Activated CD8-positive, alpha-beta memory T cell treated with anti-CD3 and anti-CD28 coated beads, Interleukin-2, amount 50 U/mL, for 48 hours (primary cell): ENCODE results near the gene SNTG2.

Experiments used
- DNase-seq: peaks from one replicate; pipeline ENCODE4 v3.0.0-alpha.2; 2020

Gene SNTG2

GRCh38 chr2:1154710-1155594 lies 204.3 kb downstream of the SNTG2 start:
- no peak for DNase-seq

GRCh38 chr2:1156059-1156458 lies 205.4 kb downstream of the SNTG2 start:
- no peak for DNase-seq

GRCh38 chr2:1156531-1156930 lies 205.9 kb downstream of the SNTG2 start:
- DNase-seq: no peak

DNA sequence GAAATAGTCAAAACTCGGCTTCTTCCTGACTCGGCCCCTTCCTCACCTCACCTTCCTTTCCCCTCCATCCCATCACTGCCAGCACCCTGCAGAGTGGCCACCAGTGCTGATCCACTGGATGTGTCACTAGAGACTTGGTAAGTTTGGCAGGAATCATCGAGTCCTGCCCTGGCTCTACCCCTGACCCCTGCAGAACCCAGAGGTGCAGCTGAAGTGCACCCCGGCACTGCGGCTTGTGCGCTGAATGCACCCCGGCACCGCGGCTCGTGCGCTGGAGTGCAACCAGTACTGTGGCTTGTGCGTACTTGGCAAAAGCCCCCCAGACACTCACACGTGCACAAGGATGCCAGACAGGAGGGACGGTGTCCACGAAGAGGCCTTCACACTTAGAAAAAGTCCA lies 206.5 kb downstream of the SNTG2 start:
- no peak for DNase-seq

DNA sequence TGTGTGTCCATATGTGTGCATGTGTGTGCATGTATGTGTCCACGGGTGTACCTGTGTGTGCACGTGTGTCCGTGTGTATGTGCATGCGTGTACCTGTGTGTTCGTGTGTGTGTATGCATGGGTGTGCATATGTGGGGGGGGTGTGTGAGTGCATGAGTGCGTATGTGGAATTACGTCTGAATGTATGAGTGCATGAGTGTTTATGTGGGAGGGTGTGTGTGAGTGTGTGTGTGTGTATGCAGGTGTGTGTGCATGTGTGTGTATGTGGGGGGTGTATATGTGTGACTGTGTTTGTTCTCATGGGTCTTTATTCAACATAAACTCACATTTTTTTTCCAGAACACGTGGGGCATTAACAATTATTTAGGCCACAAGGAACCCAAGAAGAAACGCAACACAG lies 208.4 kb downstream of the SNTG2 start:
- DNase-seq: no peak

DNA sequence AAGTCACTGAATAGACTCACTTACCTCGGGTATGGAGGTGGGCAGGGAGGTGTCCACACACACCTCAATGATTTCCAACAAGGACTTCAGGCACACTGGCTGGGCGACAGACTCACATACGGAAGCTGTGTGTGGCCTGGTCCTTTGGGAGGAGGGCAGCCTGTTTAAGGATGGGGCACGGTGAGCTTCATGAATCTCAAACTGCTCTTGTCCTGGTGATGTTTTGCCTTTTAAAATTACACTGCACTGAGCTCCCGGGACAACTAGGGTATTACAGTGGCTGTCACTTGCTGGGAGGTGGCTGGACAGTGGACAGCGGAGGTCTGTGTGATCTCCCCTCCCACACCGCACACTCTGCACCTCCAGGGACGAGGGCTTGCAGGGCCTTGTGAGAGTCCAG lies 211.6 kb downstream of the SNTG2 start:
- no peak for DNase-seq

DNA sequence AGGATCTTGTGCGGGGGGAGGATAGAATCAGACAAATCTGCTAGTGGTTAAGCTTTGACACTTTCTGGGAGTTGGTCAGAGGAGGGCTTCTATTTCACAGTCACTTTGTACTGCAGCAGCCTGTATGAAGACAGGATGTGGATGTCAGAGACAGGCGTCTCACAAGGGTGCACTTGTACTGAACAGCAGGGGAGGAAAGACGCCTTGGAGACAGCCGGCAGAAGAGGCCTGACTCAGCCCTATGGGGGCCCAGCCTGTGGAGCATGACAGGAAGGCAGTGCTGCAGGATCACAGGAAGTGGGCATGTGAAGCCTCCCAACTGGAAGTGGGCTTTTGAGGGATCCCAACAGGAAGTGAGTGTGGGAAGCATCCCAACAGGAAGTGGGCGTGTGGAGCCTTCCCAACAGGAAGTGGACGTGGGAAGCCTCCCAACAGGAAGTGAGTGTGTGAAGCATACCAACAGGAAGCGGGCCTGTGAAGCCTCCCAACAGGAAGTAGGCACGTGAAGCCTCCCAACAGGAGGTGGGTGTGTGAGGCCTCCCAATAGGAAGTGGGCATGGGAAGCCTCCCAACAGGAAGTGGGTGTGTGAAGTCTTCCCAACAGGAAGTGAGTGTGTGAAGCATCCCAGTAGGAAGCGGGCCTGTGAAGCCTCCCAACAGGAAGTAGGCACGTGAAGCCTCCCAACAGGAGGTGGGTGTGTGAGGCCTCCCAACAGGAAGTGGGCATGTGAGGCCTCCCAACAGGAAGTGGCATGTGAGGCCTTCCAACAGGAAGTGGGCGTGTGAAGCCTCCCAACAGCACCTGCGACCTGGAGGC lies 212.3 kb downstream of the SNTG2 start:
- peak; percentile 64 for DNase-seq

GRCh38 chr2:1166976-1167375 lies 216.3 kb downstream of the SNTG2 start:
- DNase-seq: no peak

GRCh38 chr2:1168846-1169245 lies 218.2 kb downstream of the SNTG2 start:
- DNase-seq: no peak

GRCh38 chr2:1169291-1169949 lies 218.8 kb downstream of the SNTG2 start:
- no peak for DNase-seq

- DNase-seq: no peak
These were observed 219.6 kb downstream of the SNTG2 start for GRCh38 chr2:1170241-1170640.

DNA sequence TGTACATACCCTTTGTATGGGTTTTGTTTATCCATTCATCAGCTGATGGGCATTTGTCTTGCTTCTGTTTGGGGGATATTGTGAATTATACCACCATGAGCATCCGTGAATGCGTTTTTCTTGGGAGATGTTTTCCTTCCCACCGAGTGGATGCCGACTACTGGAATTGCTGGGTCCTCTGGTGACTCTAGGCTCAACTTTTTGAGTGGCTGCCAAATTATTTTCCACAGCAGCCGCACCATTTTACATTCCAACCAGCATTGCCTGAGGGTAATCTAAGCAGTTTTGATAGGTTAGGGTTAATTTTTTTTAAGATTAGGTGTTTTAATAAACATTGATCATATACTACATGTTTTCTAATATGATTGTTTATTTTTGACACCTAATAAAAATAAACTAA lies 220.1 kb downstream of the SNTG2 start:
- DNase-seq: no peak

- DNase-seq: no peak
These were observed 222.9 kb downstream of the SNTG2 start for GRCh38 chr2:1173528-1173927.

GRCh38 chr2:1181893-1182292 lies 231.2 kb downstream of the SNTG2 start:
- no peak for DNase-seq

DNA sequence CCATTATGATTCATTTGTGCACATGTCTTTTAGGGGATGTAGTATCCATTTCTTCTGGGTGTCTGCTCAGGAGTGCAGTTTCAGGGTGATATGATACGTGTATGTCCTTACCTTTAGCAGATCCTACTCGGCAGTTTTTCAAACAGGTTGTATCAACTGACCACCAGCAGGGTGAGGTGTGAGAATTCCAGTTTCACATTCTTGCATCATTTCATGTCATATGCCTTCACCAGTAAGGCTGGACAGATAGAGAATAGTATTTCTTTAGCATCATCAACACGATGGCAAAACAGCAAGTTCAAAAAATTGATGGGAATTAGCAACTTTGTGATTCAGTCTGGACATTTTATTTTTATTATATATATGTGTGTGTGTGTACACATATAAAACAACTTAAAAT lies 232.7 kb downstream of the SNTG2 start:
- DNase-seq: no peak

GRCh38 chr2:1186421-1186820 lies 235.8 kb downstream of the SNTG2 start:
- DNase-seq: no peak

- no peak for DNase-seq
These were observed 236.5 kb downstream of the SNTG2 start for GRCh38 chr2:1187189-1187588.

GRCh38 chr2:1192121-1192520 lies 241.5 kb downstream of the SNTG2 start:
- DNase-seq: no peak

- no peak for DNase-seq
These were observed 243.2 kb downstream of the SNTG2 start for GRCh38 chr2:1193801-1194200.

DNA sequence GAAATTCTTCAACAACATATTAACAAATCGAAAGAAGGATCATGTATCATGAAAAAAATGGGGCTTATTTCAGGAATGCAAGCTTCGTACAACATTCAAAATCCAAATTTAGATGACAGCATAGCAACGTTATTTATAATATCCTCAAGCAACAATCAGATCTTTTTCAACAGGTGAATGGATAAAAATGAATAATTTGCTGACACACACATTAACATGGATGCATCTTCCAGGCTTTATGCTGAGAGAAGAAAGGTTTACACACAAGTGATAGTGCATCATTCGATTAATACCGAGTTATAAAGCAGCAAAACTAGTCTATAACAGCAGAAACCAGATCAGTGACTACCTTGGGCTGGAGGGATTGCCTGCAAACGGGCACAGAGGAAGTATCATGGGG lies 253.1 kb downstream of the SNTG2 start:
- DNase-seq: no peak

GRCh38 chr2:1205853-1206252 lies 255.2 kb downstream of the SNTG2 start:
- DNase-seq: no peak

DNA sequence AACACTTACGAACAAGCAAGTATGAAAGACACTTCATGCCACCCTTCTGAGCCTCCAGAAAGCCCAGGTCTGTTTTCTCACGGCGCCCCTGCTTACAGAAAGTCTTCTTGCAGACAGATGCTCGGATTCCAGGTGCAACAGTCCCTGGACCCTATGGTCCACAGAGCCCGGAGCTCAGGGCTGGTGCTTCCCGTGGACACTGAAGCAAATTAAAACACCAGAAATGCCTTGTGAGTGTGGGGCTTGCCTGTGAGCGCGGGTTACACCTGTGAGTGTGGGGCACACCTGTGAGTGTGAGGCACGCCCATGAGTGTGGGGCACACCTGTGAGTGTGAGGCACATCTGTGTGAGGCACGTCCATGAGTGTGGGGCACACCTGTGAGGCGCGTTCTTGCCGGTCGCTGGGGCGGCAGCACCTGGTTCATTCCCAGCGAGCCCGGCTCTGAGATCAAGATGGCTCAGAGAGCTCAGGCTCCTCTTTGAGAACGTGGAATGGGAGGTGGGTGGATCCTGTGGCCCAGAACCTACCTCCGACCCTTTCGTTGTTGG lies 257.4 kb downstream of the SNTG2 start:
- no peak for DNase-seq

DNA sequence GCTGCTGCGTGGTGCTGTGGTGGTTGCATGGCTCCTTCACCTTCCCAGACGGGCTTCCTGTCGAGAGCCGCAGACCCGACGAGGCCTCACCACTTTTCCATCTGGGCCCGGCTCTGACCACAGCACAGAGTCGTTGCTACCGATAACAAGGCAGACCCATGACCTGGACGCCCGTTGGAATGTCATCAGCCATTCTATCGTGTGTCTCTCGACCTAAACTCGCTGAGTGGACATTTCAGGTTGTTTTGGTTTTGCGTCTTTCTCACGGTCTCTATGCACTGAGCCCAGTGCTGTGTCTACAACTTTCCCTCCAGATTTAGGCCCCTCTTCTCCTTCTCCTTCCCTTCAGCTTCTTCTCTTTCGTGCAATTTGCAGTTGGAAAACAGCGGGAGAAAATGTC lies 257.9 kb downstream of the SNTG2 start:
- no peak for DNase-seq
